Caco-2 (cell line): ENCODE data around the gene LRRFIP1. TPM values are rescaled to one million over a fixed set of nuclear protein-coding genes. Genes with fewer than 3 reads are reported as not detected.

Experiments
- BruUV-seq: library from RNA; stranded (reverse); fragments of 400-500 nt; replicated peaks from 2 replicates; lab custom pipeline; 2021; lab: Mats Ljungman, UMichigan
- CTCF ChIA-PET: fragments of 300-600 bp; sonication (Branson Sonifier 250); formaldehyde crosslinking; loops from one replicate; lab custom pipeline; 2022; ENCODE audit warnings: antibody characterized with exemption; lab: Charles Lee
- POLR2A ChIA-PET: fragments of 300-600 bp; sonication (Branson Sonifier 250); formaldehyde crosslinking; loops from one replicate; lab custom pipeline; 2022; ENCODE audit warnings: antibody characterized with exemption; lab: Charles Lee
- DNase-seq, 2 experiments: peaks; one replicate each; pipeline versions ENCODE4 v3.0.0 to v3.0.0-alpha.2; 2020 to 2022
- H3K27me3 ChIP-seq: replicated peaks from 2 replicates; pipeline ENCODE4 v1.6.0; 2011; ENCODE audit warnings: low read length; ENCODE audit not compliant: control insufficient read depth, insufficient read depth
- H3K36me3 ChIP-seq: 2 replicates; pipeline ENCODE4 v1.5.1; 2011; ENCODE audit warnings: low read length; ENCODE audit not compliant: control insufficient read depth, insufficient read depth
- H3K4me1 ChIP-seq: fragments of 250-450 bp; sonication (Bioruptor Pico); 2 replicates; pipeline ENCODE4 v1.5.1; 2020; ENCODE audit warnings: mild to moderate bottlenecking
- H3K4me3 ChIP-seq: 2 replicates; pipeline ENCODE4 v1.5.1; 2011; ENCODE audit warnings: low read depth, mild to moderate bottlenecking, control low read depth, low read length
- H3K9me3 ChIP-seq: fragments of 250-450 bp; sonication (Bioruptor Pico); 2 replicates; pipeline ENCODE4 v1.5.1; 2020; ENCODE audit warnings: mild to moderate bottlenecking, moderate library complexity
- H3K27ac Mint-ChIP-seq: one replicate; pipeline ENCODE4 v1.8.0; 2022; ENCODE audit warnings: mixed read lengths; ENCODE audit not compliant: unreplicated experiment
- H3K27me3 Mint-ChIP-seq: one replicate; pipeline ENCODE4 v1.8.0; 2022; ENCODE audit warnings: mixed read lengths; ENCODE audit not compliant: insufficient read depth, unreplicated experiment
- H3K36me3 Mint-ChIP-seq: one replicate; pipeline ENCODE4 v1.8.0; 2022; ENCODE audit warnings: mild to moderate bottlenecking, mixed read lengths; ENCODE audit not compliant: insufficient read depth, unreplicated experiment
- H3K4me1 Mint-ChIP-seq: one replicate; pipeline ENCODE4 v1.8.0; 2022; ENCODE audit warnings: low read depth, mixed read lengths; ENCODE audit not compliant: unreplicated experiment
- H3K4me3 Mint-ChIP-seq: one replicate; pipeline ENCODE4 v1.8.0; 2022; ENCODE audit warnings: mild to moderate bottlenecking, moderate library complexity, mixed read lengths; ENCODE audit not compliant: unreplicated experiment
- H3K9me3 Mint-ChIP-seq: one replicate; pipeline ENCODE4 v1.8.0; 2022; ENCODE audit warnings: mixed read lengths; ENCODE audit not compliant: unreplicated experiment
- intact Hi-C: fragments of 100-400 bp; cut with micrococcal nuclease; formaldehyde crosslinking; loops from one replicate; pipeline ENCODE4 v1.10.0; 2022; ENCODE audit not compliant: unreplicated experiment
- total RNA-seq: library from RNA; stranded (reverse); gene quantifications from 2 replicates; pipeline ENCODE4 v1.2.3, GENCODE V29; 2022
- TF ChIP-seq, protein P1 (sequence below), 2 experiments: fragments of 200-600 bp in 1 of 2; IDR thresholded peaks; 1 replicate in 1 of 2; 2 replicates in 1 of 2; pipeline versions ENCODE4 v1.5.1 to v1.8.0; 2011 to 2022; ENCODE audit warnings: antibody characterized with exemption in 1 of 2, control low read depth in 1 of 2, inconsistent platforms in 1 of 2, low read depth in 1 of 2, low read length in 1 of 2, mild to moderate bottlenecking in 1 of 2, moderate library complexity in 1 of 2; ENCODE audit not compliant: insufficient read depth in 1 of 2, severe bottlenecking in 1 of 2, unreplicated experiment in 1 of 2

Gene LRRFIP1
- total RNA-seq, 1 experiment from 2014 or later: 37.1 TPM

GRCh38 chr2:237669628-237670392 lies 42.4 kb downstream of the LRRFIP1 start:
- Histone ChIP-seq H3K36me3 (no peaks in the 10 kb centered on the region), H3K4me3 (no peak overlapping the region), H3K4me1 (no peaks in the 10 kb centered on the region), H3K27me3 (no peaks in the 10 kb centered on the region), H3K9me3 (no peaks in the 10 kb centered on the region)
- POLR2A ChIA-PET: no interaction called here
- TF ChIP-seq, protein P1, sequence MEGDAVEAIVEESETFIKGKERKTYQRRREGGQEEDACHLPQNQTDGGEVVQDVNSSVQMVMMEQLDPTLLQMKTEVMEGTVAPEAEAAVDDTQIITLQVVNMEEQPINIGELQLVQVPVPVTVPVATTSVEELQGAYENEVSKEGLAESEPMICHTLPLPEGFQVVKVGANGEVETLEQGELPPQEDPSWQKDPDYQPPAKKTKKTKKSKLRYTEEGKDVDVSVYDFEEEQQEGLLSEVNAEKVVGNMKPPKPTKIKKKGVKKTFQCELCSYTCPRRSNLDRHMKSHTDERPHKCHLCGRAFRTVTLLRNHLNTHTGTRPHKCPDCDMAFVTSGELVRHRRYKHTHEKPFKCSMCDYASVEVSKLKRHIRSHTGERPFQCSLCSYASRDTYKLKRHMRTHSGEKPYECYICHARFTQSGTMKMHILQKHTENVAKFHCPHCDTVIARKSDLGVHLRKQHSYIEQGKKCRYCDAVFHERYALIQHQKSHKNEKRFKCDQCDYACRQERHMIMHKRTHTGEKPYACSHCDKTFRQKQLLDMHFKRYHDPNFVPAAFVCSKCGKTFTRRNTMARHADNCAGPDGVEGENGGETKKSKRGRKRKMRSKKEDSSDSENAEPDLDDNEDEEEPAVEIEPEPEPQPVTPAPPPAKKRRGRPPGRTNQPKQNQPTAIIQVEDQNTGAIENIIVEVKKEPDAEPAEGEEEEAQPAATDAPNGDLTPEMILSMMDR (IDR thresholded peaks at IDR 0.05; ENCODE audit: insufficient read depth in 1 of 2, low read depth in 1 of 2, low read length in 1 of 2, severe bottlenecking in 1 of 2, unreplicated experiment in 1 of 2): no peak
- Mint-ChIP-seq H3K4me1 (no peaks in the 10 kb centered on the region), H3K27me3 (no peaks in the 10 kb centered on the region), H3K36me3 (no peaks in the 10 kb centered on the region), H3K9me3 (no peaks in the 10 kb centered on the region), H3K4me3 (no peak overlapping the region), H3K27ac (no peak overlapping the region)
- intact Hi-C loops: no loop called here
- no TSS peak for BruUV-seq
- DNase-seq: no peak
- CTCF ChIA-PET: interaction anchor here (0.8 kb wide), 1 partner anchor 16 kb away, joined by 4 read pairs; no protein-coding TSS in a partner anchor

GRCh38 chr2:237670641-237671040 lies 43.3 kb downstream of the LRRFIP1 start:
- H3K27ac Mint-ChIP-seq: no peak overlapping the region
- H3K27me3 Mint-ChIP-seq: no peaks in the 10 kb centered on the region
- TF ChIP-seq, protein P1 (IDR thresholded peaks at IDR 0.05; ENCODE audit: insufficient read depth in 1 of 2, low read depth in 1 of 2, low read length in 1 of 2, severe bottlenecking in 1 of 2, unreplicated experiment in 1 of 2): no peak
- BruUV-seq: no TSS peak
- no peak overlapping the region for H3K4me3 Mint-ChIP-seq
- H3K4me1 ChIP-seq: no peaks in the 10 kb centered on the region
- H3K9me3 Mint-ChIP-seq: no peaks in the 10 kb centered on the region
- intact Hi-C loops: no loop called here
- ChIA-PET POLR2A (no interaction called here), CTCF (no interaction called here)
- H3K4me3 ChIP-seq: no peak overlapping the region
- H3K36me3 ChIP-seq: no peaks in the 10 kb centered on the region
- no peak for DNase-seq
- H3K27me3 ChIP-seq: no peaks in the 10 kb centered on the region
- H3K9me3 ChIP-seq: no peaks in the 10 kb centered on the region
- no peaks in the 10 kb centered on the region for H3K4me1 Mint-ChIP-seq
- H3K36me3 Mint-ChIP-seq: no peaks in the 10 kb centered on the region

DNA sequence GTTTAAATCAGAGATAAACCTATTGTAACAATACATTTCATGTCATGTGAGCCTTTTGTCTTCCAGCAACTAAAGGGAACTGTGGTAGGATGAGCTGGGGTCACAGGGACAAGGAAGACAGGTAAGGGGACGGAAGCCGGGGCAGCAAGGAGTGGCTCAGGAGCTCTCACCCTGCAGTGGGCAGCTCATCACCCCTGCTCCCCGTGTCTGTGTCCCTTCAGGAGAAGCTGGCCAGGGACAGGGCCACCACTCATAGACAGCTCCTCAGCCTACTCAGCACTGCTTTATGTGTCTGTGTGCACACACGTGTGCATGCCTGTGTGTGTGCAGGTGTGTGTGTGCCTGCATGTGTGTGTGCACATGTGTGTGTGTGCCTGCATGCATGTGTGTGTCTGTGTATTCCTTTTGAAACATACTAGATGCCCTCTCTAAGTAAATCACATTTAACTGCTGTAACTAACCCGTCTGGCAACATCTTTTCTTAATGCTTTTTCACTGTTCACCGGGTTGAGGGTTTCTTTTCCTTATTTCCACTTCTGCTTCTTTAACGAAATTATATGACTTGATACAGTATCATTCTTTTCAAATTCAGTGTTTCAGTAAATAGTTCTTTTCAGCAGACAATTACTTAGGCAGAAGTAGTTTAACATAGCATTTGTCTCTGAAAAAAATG lies 44.2 kb downstream of the LRRFIP1 start:
- Mint-ChIP-seq H3K4me1 (no peaks in the 10 kb centered on the region), H3K36me3 (peaks cover 5% of the 10 kb centered on the region), H3K27ac (no peak overlapping the region), H3K4me3 (no peak overlapping the region), H3K27me3 (no peaks in the 10 kb centered on the region), H3K9me3 (no peaks in the 10 kb centered on the region)
- no peak for DNase-seq
- intact Hi-C loops: no loop called here
- BruUV-seq: no TSS peak
- TF ChIP-seq, protein P1 (IDR thresholded peaks at IDR 0.05; ENCODE audit: insufficient read depth in 1 of 2, low read depth in 1 of 2, low read length in 1 of 2, severe bottlenecking in 1 of 2, unreplicated experiment in 1 of 2): no peak
- H3K36me3 ChIP-seq: no peaks in the 10 kb centered on the region
- H3K4me1 ChIP-seq: no peaks in the 10 kb centered on the region
- CTCF ChIA-PET: no interaction called here
- H3K27me3 ChIP-seq: no peaks in the 10 kb centered on the region
- POLR2A ChIA-PET: no interaction called here
- H3K9me3 ChIP-seq: no peaks in the 10 kb centered on the region
- H3K4me3 ChIP-seq: no peak overlapping the region
